ENCODE data around the gene STEAP1B.

DNA sequence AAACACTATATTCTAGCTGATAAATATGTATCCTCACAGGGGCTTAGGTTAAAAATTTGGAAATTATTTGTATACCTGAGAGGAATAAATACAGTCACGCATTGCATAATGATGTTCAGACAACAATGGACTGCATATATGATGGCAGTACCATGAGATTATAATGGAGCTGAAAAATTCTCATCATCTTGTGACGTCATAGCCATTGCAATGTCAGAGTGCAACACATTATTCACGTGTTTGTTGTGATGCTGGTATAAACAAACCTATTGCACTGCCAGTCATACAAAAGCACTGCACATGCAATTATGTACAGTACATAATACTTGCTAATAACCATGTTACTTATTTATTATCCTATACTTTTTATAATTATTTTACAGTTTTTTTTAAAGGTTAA, 31.4 kb downstream of the STEAP1B start:
- TF ChIP-seq, protein P1, sequence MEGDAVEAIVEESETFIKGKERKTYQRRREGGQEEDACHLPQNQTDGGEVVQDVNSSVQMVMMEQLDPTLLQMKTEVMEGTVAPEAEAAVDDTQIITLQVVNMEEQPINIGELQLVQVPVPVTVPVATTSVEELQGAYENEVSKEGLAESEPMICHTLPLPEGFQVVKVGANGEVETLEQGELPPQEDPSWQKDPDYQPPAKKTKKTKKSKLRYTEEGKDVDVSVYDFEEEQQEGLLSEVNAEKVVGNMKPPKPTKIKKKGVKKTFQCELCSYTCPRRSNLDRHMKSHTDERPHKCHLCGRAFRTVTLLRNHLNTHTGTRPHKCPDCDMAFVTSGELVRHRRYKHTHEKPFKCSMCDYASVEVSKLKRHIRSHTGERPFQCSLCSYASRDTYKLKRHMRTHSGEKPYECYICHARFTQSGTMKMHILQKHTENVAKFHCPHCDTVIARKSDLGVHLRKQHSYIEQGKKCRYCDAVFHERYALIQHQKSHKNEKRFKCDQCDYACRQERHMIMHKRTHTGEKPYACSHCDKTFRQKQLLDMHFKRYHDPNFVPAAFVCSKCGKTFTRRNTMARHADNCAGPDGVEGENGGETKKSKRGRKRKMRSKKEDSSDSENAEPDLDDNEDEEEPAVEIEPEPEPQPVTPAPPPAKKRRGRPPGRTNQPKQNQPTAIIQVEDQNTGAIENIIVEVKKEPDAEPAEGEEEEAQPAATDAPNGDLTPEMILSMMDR (IDR thresholded peaks at IDR 0.05; ENCODE audit: poor library complexity): no peak
- no peak for TF ChIP-seq EZH2 (IDR thresholded peaks at IDR 0.05; ENCODE audit: borderline replicate concordance)
- no peak for TF ChIP-seq EZH2phosphoT487 (IDR thresholded peaks at IDR 0.05; ENCODE audit: low read depth, severe bottlenecking, unreplicated experiment)

All from hepatocyte (in vitro differentiated cells).